Mesenteric fat pad (tissue), 1 donor: Measurements from ENCODE around the gene VASH2. TPM values are rescaled to one million over a fixed set of nuclear protein-coding genes. Genes with fewer than 3 reads are reported as not detected.
"Not testable (repeated sequence)": the region's sequence is repeated elsewhere in the genome, so short reads cannot be mapped to it uniquely, and the experiment has no call there.

Experiments
- DNase-seq: peaks from one replicate; pipeline ENCODE4 v3.0.0-alpha.2; 2020; ENCODE audit warnings: low spot score
- total RNA-seq: library from RNA; stranded (reverse); fragmentation: NEBNext Ultra II Directional; extraction: Animal tissue kit (Norgen Biotek cat#: 25700); gene quantifications from one replicate; pipeline ENCODE4 v1.2.1, GENCODE V29; 2021
- donor health status: DM: yes; HTN: yes; CAD: no.

VASH2 gene
- total RNA-seq, 1 donor from 2014 or later: 3.0 TPM

DNA sequence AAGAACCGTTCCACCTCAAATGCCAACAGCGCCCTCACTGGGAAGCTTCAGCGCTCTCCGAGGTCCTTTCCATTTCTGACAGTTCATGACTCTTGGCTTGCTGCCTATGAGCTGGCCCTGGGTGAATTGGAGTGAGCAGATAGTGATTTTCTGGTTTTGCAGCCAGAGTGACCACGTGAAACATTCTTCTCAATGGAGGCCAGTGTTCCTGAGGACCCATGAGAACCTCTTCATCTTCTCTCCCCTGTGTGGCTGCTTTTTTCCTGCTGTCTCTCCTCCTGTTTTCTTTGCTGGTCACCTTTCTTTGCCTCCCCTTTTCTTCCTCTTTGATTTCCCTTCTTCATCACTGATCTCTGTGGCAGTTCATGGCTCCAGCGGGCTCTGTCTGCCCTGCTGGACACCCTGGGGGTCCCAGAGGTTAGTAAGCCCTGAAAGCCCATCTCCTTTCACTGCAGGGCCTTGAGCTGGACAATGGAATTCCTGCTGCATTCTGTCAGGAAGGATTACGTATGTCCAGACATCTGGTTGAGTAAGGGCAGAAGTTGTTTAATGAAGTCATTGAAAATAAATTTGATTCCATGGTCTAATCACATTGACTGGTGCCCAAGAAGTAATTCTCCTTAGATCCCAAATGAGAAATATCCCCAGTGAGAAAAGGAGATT, 29.9 kb downstream of the VASH2 start:
- DNase-seq: no peak

DNA sequence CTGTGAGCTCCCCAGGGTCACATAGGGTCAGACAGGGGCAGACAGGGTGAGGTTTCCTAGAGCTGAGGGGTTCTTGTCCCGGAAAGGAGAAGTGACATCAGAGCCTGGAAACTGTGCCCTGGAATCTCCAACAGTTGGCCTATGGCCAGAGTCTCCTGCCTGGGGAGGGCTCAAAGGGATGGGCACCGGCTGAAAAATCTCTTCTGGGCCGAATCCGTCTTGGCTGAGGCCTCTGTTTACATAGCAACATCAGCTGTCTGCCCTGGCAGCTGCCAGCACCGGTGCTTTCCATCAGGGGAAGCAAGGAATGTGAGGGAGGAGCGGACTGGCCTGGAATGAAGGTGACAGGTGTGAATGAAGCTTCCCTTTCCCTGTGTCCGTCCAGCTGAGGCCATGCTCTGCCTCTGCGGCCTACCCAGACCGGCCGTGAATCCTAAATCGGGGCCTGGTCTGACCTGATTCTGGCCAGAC, 30.7 kb downstream of the VASH2 start:
- DNase-seq: no peak

- no peak for DNase-seq
Measured at GRCh38 chr1:212981571-212982328, 31.4 kb downstream of the VASH2 start.

GRCh38 chr1:212982430-212983152, 32.2 kb downstream of the VASH2 start:
- no peak for DNase-seq

DNA sequence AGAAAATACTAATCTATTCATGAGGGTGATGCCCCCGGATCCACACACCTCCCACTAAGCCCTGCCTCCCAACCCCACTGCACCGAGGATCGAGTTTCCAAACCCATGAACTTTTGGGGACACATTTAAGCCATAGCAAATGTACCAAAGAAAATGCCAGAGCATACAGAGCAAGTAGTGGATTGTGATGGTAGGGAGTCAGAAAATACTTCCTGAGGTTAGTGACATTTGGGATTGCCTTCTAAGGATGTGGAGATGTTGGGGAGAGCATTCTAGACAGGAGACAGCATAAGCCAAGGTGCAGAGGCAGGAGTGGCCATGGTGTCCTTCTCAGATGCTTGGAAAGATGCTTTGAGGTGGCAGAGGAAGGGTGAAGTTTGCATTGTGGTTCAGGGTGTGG, 33.1 kb downstream of the VASH2 start:
- no peak for DNase-seq

GRCh38 chr1:212984522-212985291, 34.4 kb downstream of the VASH2 start:
- DNase-seq: no peak

GRCh38 chr1:212986551-212986950, 36.2 kb downstream of the VASH2 start:
- DNase-seq: no peak

GRCh38 chr1:212987702-212988322, 37.5 kb downstream of the VASH2 start:
- DNase-seq: no peak

- no peak for DNase-seq
Measured at GRCh38 chr1:212990276-212990675, 39.9 kb downstream of the VASH2 start.

GRCh38 chr1:212993960-212994359, 43.6 kb downstream of the VASH2 start:
- DNase-seq: not testable (repeated sequence)

GRCh38 chr1:212994926-212995325, 44.6 kb downstream of the VASH2 start:
- DNase-seq: no peak

- DNase-seq: no peak
Measured at GRCh38 chr1:213003256-213003655, 52.9 kb downstream of the VASH2 start.

GRCh38 chr1:213008564-213008963, 58.2 kb downstream of the VASH2 start:
- no peak for DNase-seq

GRCh38 chr1:213014642-213015041, 64.3 kb downstream of the VASH2 start:
- DNase-seq: no peak

GRCh38 chr1:213015099-213016050, 65.0 kb downstream of the VASH2 start, which contains the start of gene ANGEL2:
TSS of gene ANGEL2 (minus strand) at chr1:213015867. CDS start at chr1:213015671, 196 bp downstream.
- peak; percentile 96 for DNase-seq

DNA sequence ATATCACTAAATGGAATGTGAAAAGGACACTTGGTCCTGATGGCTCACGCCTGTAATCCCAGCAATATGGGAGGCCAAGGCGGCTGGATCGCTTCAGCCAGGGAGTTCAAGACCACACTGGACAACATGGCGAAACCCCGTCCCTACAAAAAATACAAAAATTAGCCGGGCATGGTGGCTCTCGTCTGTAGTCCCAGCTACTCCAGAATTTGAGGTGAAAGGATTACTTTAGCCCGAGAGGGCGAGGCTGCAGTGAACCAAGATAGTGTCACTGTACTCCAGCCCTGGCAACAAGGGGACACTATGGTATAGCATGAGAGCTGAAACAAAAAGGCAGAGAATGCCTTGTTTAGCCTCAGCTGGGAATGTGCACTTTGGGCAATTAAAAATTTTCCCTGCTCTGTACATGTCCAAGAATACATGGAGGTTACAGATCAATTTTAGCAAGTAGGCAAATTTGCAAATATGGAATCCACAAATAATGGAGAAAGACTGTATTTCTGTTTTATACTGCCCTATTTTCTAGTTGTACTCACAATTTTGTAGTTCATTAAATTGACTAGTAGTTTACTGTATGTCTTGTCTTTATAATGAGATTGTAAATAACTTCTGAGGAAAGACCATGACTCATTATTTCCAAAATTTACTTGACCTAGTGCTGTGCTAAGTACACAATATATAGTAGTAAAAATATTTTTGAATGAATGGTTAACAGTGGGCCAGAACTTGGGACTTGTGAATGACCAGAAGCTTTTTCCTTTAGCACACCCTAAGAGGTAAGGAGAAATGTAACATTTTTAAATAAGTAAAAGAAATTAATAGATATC, 67.3 kb downstream of the VASH2 start:
- no peak for DNase-seq

GRCh38 chr1:213019450-213019849, 69.1 kb downstream of the VASH2 start:
- DNase-seq: no peak

GRCh38 chr1:213020016-213020415, 69.7 kb downstream of the VASH2 start:
- no peak for DNase-seq

GRCh38 chr1:213027024-213027423, 76.7 kb downstream of the VASH2 start:
- not testable (repeated sequence) for DNase-seq
